Keratinocyte (primary cell): ENCODE data around the gene EML1. TPM values are rescaled to one million over a fixed set of nuclear protein-coding genes. Genes with fewer than 3 reads are reported as not detected.

Source experiments
- DNase-seq: peaks from one replicate; pipeline ENCODE4 v3.0.0-alpha.2; 2011; ENCODE audit warnings: low read depth, missing footprints, low spot score
- FAIRE-seq: peaks from 2 replicates; lab custom pipeline; 2011; peaks lifted over from hg19 to GRCh38; lab: Jason Lieb, UNC
- H2AFZ ChIP-seq: 2 replicates; pipeline ENCODE4 v1.6.0; 2012; ENCODE audit warnings: low read length, control low read depth, inconsistent platforms; ENCODE audit not compliant: control insufficient read depth
- H3K27ac ChIP-seq: 2 replicates; pipeline ENCODE4 v1.5.1; 2011; ENCODE audit warnings: low read length; ENCODE audit not compliant: control insufficient read depth, insufficient read depth
- H3K27me3 ChIP-seq: 3 replicates; pipeline ENCODE4 v1.6.0; 2011; ENCODE audit warnings: low read length; ENCODE audit not compliant: control insufficient read depth, insufficient read depth; ENCODE audit errors: extremely low read depth
- H3K36me3 ChIP-seq, 2 experiments: 2 replicates in 1 of 2; 3 replicates in 1 of 2; pipeline ENCODE4 v1.5.1; 2011; ENCODE audit warnings: low read length in 2 of 2, mild to moderate bottlenecking in 1 of 2; ENCODE audit not compliant: control insufficient read depth in 2 of 2, insufficient read depth in 2 of 2; ENCODE audit errors: extremely low read depth in 1 of 2
- H3K4me1 ChIP-seq: 3 replicates; pipeline ENCODE4 v1.5.1; 2011; ENCODE audit warnings: low read length; ENCODE audit not compliant: control insufficient read depth, insufficient read depth; ENCODE audit errors: extremely low read depth
- H3K4me2 ChIP-seq: 3 replicates; pipeline ENCODE4 v1.6.0; 2011; ENCODE audit warnings: low read depth, low read length; ENCODE audit not compliant: control insufficient read depth, insufficient read depth; ENCODE audit errors: extremely low read depth
- H3K4me3 ChIP-seq, 3 experiments: fragments of 200-600 bp in 1 of 3; sonication (generic) in 1 of 3; 2 replicates in 2 of 3; 3 replicates in 1 of 3; pipeline ENCODE4 v1.5.1; 2011 to 2016; ENCODE audit warnings: low read length in 3 of 3, mild to moderate bottlenecking in 3 of 3, control low read depth in 2 of 3, inconsistent platforms in 1 of 3, low read depth in 1 of 3, mixed read lengths in 1 of 3, mixed run types in 1 of 3, moderate library complexity in 1 of 3; ENCODE audit not compliant: control insufficient read depth in 2 of 3, insufficient read depth in 2 of 3; ENCODE audit errors: extremely low read depth in 1 of 3
- H3K79me2 ChIP-seq: 2 replicates; pipeline ENCODE4 v1.6.0; 2012; ENCODE audit warnings: low read length; ENCODE audit not compliant: control insufficient read depth, insufficient read depth
- H3K9ac ChIP-seq: 3 replicates; pipeline ENCODE4 v1.6.0; 2011; ENCODE audit warnings: low read length; ENCODE audit not compliant: control insufficient read depth, insufficient read depth; ENCODE audit errors: extremely low read depth
- H3K9me1 ChIP-seq: 3 replicates; pipeline ENCODE4 v1.6.0; 2011; ENCODE audit warnings: low read length; ENCODE audit not compliant: control insufficient read depth, insufficient read depth; ENCODE audit errors: extremely low read depth
- H3K9me3 ChIP-seq: 2 replicates; pipeline ENCODE4 v1.5.1; 2012; ENCODE audit warnings: low read depth, low read length; ENCODE audit not compliant: control insufficient read depth
- H4K20me1 ChIP-seq: 3 replicates; pipeline ENCODE4 v1.6.0; 2011; ENCODE audit warnings: low read length; ENCODE audit not compliant: control insufficient read depth, insufficient read depth; ENCODE audit errors: extremely low read depth
- EZH2 ChIP-seq: IDR thresholded peaks from one replicate; pipeline ENCODE4 v1.6.1; 2012; ENCODE audit warnings: inconsistent platforms, mild to moderate bottlenecking, low read length, moderate library complexity
- dilution Hi-C: fragments of 300-500 bp; cut with MboI; formaldehyde crosslinking; loops from one replicate; pipeline ENCODE4 v1.7.0; 2020; ENCODE audit warnings: low sequenced_read_pairs; ENCODE audit not compliant: extremely low pct_ligation_motif_present
- polyA plus RNA-seq, 5 experiments: library from polyadenylated mRNA; depleted of rRNA in 3 of 5; stranded (reverse) in 3 of 5; stranded (forward) in 1 of 5; unstranded in 1 of 5; fragments of >200 nt; gene quantifications; 1 replicate in 1 of 5; 2 replicates in 3 of 5; 3 replicates in 1 of 5; pipeline versions ENCODE4 v1.2.1 to v1.2.3, GENCODE V29; 2011 to 2012; ENCODE audit warnings: missing spikeins in 2 of 5, low read depth in 1 of 5, low replicate concordance in 1 of 5
- TF ChIP-seq, protein P1 (sequence below), 3 experiments: IDR thresholded peaks in 1 of 3; conservative IDR thresholded peaks in 1 of 3; optimal IDR thresholded peaks in 1 of 3; 2 replicates in 2 of 3; 3 replicates in 1 of 3; pipeline versions ENCODE3 to v1.5.1; 2011; ENCODE audit warnings: low read length in 3 of 3, mild to moderate bottlenecking in 3 of 3, moderate library complexity in 2 of 3, control low read depth in 1 of 3, inconsistent platforms in 1 of 3; ENCODE audit not compliant: insufficient read depth in 2 of 3; ENCODE audit errors: extremely low read depth in 1 of 3

Gene EML1
- polyA plus RNA-seq, 1 donor (not counting 4 experiments of a cell fraction or from before 2014, with no cell fraction given), result 0.84 TPM

DNA sequence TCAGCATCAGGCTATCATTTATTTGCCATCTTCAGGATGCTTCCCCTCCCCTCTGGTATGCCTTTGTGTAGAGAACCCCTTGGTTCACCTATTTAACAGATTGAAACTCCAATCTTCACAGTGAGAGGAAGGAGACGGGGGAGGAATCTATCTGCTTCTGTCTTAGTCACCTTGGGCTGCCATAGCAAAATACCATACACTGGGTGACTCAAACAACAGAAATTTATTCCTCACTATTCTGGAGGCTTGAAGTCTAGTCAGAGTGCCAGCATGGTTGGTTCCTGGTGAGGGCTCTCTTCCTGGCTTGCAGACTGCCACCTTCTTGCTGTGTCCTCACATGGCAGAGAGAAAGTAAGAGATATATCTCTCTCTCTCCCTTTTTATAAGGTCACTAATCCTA is 13.5 kb upstream of the EML1 start:
- H3K4me2 ChIP-seq, result no peak overlapping the region
- no peaks in the 10 kb centered on the region for H3K4me1 ChIP-seq
- dilution Hi-C loops, result no loop called here
- no peaks in the 10 kb centered on the region for H3K36me3 ChIP-seq
- no peak overlapping the region for H3K27ac ChIP-seq
- no peaks in the 10 kb centered on the region for H4K20me1 ChIP-seq
- H3K9me3 ChIP-seq, result no peaks in the 10 kb centered on the region
- H3K9me1 ChIP-seq, result no peaks in the 10 kb centered on the region
- no peak overlapping the region for H3K9ac ChIP-seq
- H3K4me3 ChIP-seq, result no peak overlapping the region
- FAIRE-seq, result peak; percentile 87
- TF ChIP-seq, protein P1, sequence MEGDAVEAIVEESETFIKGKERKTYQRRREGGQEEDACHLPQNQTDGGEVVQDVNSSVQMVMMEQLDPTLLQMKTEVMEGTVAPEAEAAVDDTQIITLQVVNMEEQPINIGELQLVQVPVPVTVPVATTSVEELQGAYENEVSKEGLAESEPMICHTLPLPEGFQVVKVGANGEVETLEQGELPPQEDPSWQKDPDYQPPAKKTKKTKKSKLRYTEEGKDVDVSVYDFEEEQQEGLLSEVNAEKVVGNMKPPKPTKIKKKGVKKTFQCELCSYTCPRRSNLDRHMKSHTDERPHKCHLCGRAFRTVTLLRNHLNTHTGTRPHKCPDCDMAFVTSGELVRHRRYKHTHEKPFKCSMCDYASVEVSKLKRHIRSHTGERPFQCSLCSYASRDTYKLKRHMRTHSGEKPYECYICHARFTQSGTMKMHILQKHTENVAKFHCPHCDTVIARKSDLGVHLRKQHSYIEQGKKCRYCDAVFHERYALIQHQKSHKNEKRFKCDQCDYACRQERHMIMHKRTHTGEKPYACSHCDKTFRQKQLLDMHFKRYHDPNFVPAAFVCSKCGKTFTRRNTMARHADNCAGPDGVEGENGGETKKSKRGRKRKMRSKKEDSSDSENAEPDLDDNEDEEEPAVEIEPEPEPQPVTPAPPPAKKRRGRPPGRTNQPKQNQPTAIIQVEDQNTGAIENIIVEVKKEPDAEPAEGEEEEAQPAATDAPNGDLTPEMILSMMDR (optimal IDR thresholded peaks at IDR 0.05 in 1 of 3, IDR thresholded peaks at IDR 0.05 in 1 of 3, conservative IDR thresholded peaks at IDR 0.05 in 1 of 3; ENCODE audit: extremely low read depth in 1 of 3, insufficient read depth in 2 of 3, low read length in 3 of 3), result no peak
- no peak for TF ChIP-seq EZH2
- H2AFZ ChIP-seq, result no peak overlapping the region
- no peaks in the 10 kb centered on the region for H3K79me2 ChIP-seq
- H3K27me3 ChIP-seq, result peaks cover 11% of the 10 kb centered on the region
- peak; percentile 26 for DNase-seq

DNA sequence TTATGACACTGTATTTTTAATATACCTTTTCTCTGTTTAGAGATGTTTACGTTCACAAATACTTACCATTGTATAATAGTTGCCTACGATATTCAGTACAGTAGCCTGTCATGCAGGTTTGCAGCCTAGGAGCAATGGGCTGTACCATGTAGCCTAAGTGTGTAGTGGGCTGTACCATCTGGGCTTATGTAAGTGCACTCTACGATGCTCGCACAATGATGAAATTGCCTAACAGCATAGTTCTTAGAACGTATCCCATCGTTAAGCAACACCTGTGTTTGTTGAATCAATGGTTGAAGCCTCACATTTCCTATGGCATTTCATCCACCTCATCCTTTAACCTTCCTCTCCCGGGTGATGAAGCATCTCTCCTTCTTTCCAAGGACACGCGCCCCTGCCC is 12.5 kb upstream of the EML1 start:
- Histone ChIP-seq H4K20me1 (no peaks in the 10 kb centered on the region), H3K36me3 (no peaks in the 10 kb centered on the region), H3K79me2 (no peaks in the 10 kb centered on the region), H3K4me2 (no peak overlapping the region), H3K4me1 (no peaks in the 10 kb centered on the region), H3K9me3 (no peaks in the 10 kb centered on the region), H3K4me3 (no peak overlapping the region), H3K27me3 (peaks cover 4% of the 10 kb centered on the region), H3K9ac (no peak overlapping the region), H3K9me1 (no peaks in the 10 kb centered on the region), H2AFZ (no peak overlapping the region), H3K27ac (no peak overlapping the region)
- DNase-seq, result no peak
- dilution Hi-C loops, result no loop called here
- no peak for TF ChIP-seq EZH2
- TF ChIP-seq, protein P1 (optimal IDR thresholded peaks at IDR 0.05 in 1 of 3, IDR thresholded peaks at IDR 0.05 in 1 of 3, conservative IDR thresholded peaks at IDR 0.05 in 1 of 3; ENCODE audit: extremely low read depth in 1 of 3, insufficient read depth in 2 of 3, low read length in 3 of 3), result no peak
- FAIRE-seq, result peak; percentile 29
